ENCODE data around the gene UBE2V1. TPM values are rescaled to one million over a fixed set of nuclear protein-coding genes. Genes with fewer than 3 reads are reported as not detected.

UBE2V1 gene
- total RNA-seq, 2 donors from 2014 or later, result 197 to 205 TPM

DNA sequence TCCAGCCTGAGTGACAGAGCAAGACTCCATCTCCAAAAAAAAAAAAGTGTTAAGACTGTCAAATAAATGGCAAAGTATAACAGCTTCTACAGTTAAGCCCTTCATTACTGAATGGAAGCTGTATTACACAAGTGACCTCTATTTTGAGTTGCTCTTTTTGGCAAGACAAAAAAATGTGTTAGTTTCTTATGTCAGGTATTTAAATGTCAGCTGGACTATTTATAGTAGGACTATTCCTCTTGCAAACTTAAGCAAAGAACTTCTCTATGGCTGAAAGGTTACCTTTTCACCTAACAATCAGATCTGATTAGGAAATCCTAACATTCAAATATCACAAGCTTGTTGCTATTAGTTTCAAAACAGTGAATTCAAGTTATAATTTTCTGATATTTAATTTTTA lies 12.4 kb downstream of the UBE2V1 start:
- Mint-ChIP-seq H3K27me3 (no peaks in the 10 kb centered on the region), H3K9me3 (no peaks in the 10 kb centered on the region), H3K4me1 (peaks cover 32% of the 10 kb centered on the region), H3K27ac (no peak overlapping the region), H3K36me3 (ENCODE audit: low read depth) (peaks cover 61% of the 10 kb centered on the region), H3K4me3 (no peak overlapping the region)
- ATAC-seq (replicated peaks), result no peak

DNA sequence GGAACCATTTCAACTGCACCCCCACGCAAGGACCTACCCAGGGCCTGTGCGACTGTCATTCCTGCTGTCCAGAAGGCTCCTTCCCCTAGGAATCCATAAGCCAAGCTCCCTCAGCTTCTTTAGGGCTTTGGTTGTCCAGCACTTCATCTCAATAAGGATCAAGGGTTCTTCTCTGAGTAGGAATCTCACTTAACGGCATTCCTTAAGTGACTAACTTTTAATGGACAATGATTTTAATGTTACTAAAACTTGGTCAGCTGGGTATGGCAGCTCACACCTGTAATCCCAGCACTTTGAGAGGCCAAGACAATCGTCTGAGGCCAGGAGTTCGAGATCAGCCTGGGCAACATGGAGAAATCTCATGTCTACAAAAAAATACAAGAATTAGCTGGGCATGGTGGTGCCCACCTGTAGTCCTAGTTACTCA lies 13.4 kb downstream of the UBE2V1 start:
- H3K4me1 Mint-ChIP-seq, result peaks cover 32% of the 10 kb centered on the region
- no peak overlapping the region for H3K27ac Mint-ChIP-seq
- H3K9me3 Mint-ChIP-seq, result no peaks in the 10 kb centered on the region
- peaks cover 71% of the 10 kb centered on the region for H3K36me3 Mint-ChIP-seq (ENCODE audit: low read depth)
- H3K4me3 Mint-ChIP-seq, result no peak overlapping the region
- ATAC-seq (replicated peaks), result no peak
- no peaks in the 10 kb centered on the region for H3K27me3 Mint-ChIP-seq

DNA sequence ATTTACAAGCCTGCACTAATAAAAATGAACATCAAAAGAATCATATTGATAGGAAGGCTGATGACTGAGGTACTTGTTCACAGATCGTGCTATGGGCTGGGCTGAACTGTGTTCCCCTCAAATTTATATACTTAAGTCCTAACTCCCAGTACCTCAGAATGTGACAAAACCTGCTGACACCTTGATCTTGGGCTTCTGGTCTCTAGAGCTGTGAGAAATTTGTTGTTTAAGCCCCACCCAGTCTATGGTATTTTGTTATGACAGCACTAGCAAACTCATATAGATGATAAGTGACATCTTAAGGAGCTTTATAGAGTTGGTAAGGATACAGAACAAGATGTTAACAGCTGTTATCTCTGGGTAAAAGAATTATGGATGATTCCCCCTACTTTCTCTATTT lies 13.8 kb downstream of the UBE2V1 start:
- H3K9me3 Mint-ChIP-seq, result no peaks in the 10 kb centered on the region
- no peak overlapping the region for H3K4me3 Mint-ChIP-seq
- no peaks in the 10 kb centered on the region for H3K27me3 Mint-ChIP-seq

DNA sequence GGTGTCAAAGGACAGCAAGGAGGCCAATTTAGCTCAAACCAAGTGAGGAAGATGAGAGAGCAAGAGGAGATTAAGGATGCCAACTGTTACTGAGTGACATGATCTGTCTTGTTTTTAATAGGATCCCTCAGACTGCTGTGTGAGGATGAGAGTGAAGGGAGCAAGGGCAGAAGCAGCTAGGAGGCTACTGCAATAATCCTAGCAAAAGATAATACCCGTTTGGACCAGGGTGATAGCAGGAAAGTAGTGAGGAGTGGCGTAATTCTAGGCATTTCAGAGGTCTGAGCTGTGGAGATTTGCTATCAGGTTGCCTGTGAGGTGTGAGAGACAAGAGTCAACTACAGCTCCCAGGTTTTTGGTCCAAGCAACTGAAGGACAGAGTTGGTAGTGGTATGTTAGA lies 14.7 kb downstream of the UBE2V1 start:
- Mint-ChIP-seq H3K4me1 (peaks cover 26% of the 10 kb centered on the region), H3K4me3 (no peak overlapping the region), H3K27me3 (no peaks in the 10 kb centered on the region), H3K9me3 (no peaks in the 10 kb centered on the region), H3K36me3 (ENCODE audit: low read depth) (peaks cover 73% of the 10 kb centered on the region), H3K27ac (peak overlapping the region; percentile 7)
- ATAC-seq (replicated peaks), result no peak

More for the DNA sequence above, 13.8 kb downstream of the UBE2V1 start:
- peaks cover 75% of the 10 kb centered on the region for H3K36me3 Mint-ChIP-seq (ENCODE audit: low read depth)
- H3K27ac Mint-ChIP-seq, result no peak overlapping the region
- ATAC-seq (replicated peaks), result no peak
- peaks cover 32% of the 10 kb centered on the region for H3K4me1 Mint-ChIP-seq

DNA sequence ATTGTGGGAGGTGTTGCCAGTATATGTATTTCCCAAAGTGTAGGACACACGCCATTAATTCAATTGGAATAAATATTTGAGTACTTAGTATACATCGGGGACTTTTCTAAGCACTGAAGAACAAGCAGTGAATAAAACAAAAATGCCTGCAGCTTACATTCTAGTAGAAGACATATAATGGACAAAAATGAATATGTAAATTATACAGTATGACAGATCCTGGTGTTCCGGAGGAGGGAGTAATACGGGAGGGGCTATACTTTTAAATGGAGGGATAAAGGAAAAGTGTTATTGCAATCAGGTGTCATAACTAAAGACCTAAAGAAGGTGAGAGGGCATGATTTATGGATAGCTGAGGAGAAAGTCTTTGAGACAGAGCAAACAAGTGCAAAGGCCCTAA lies 15.1 kb downstream of the UBE2V1 start:
- H3K27me3 Mint-ChIP-seq, result no peaks in the 10 kb centered on the region
- no peaks in the 10 kb centered on the region for H3K9me3 Mint-ChIP-seq
- peaks cover 26% of the 10 kb centered on the region for H3K4me1 Mint-ChIP-seq
- peaks cover 73% of the 10 kb centered on the region for H3K36me3 Mint-ChIP-seq (ENCODE audit: low read depth)
- peak overlapping the region; percentile 7 for H3K27ac Mint-ChIP-seq
- ATAC-seq (replicated peaks), result no peak
- no peak overlapping the region for H3K4me3 Mint-ChIP-seq

DNA sequence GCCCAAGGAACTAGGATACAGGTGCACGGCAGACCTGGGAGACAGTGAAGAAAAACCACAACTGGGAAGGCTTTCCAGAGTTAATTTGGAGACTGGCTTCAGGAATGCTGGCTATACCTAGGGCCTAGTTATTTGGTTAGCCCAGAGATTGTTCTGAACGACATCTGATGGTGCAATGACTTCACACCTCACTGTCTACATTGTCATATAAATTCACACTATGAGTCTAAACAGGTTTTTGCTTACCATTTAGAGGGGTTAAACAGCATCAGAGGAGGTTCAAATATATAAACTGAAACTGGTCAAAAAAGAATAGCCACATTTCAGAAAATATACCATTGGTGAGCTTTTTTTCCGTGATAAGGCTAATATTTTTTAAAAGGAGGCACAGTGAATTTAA lies 16.7 kb downstream of the UBE2V1 start:
- peaks cover 15% of the 10 kb centered on the region for H3K4me1 Mint-ChIP-seq
- H3K27ac Mint-ChIP-seq, result no peak overlapping the region
- peaks cover 75% of the 10 kb centered on the region for H3K36me3 Mint-ChIP-seq (ENCODE audit: low read depth)
- no peak for ATAC-seq (replicated peaks)
- H3K9me3 Mint-ChIP-seq, result no peaks in the 10 kb centered on the region
- no peaks in the 10 kb centered on the region for H3K27me3 Mint-ChIP-seq
- no peak overlapping the region for H3K4me3 Mint-ChIP-seq

DNA sequence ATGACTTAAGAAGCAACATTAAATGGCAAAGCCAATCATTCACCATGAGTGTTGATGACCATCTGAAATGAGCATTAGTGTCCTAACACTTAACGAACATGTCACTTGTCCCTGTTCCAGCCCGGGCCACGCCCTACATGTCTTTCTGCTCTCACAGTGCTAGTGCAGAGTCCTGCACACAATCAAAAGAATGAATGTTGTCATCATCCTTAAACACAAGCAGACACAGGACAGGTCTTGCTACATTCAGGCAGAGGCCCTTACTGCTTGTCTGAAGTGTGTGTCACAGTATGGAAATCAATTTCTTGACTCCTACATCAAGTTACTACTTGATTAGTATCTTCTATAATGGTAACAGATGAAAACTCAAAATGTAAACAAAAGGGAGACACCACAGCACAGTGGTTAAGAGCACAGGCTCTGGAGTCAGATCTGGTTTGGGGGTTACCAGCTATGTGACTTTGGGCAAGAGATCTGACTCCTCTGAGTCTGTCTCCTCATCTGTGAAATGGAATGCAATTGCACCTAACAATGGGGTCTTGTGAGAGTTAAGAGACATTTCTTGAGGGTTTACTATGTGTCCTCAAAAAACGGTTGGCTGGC lies 17.4 kb downstream of the UBE2V1 start:
- H3K27me3 Mint-ChIP-seq, result no peaks in the 10 kb centered on the region
- H3K36me3 Mint-ChIP-seq (ENCODE audit: low read depth), result peaks cover 77% of the 10 kb centered on the region
- peak; percentile 14 for ATAC-seq (replicated peaks)
- H3K4me1 Mint-ChIP-seq, result peaks cover 16% of the 10 kb centered on the region
- no peak overlapping the region for H3K27ac Mint-ChIP-seq
- no peak overlapping the region for H3K4me3 Mint-ChIP-seq
- no peaks in the 10 kb centered on the region for H3K9me3 Mint-ChIP-seq

DNA sequence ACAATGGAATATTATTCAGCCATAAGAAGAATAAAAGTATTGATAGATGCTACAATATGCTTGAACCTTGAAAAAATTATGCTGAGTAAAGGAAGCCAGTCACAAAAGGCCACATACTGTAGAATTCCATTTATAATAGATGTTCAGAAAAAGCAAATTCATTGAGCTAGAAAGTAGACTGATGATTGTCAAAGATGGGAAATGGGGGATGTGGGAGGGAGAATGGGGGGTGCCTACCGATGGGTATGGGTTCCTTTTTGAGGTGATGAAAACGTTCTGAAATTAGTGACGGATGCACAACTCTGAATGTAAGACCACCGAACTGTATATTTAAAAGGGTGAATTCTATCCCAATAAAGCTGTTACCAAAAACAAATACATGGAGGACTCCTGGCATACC lies 18.4 kb downstream of the UBE2V1 start:
- Mint-ChIP-seq H3K4me1 (peaks cover 22% of the 10 kb centered on the region), H3K27ac (no peak overlapping the region), H3K27me3 (no peaks in the 10 kb centered on the region), H3K36me3 (ENCODE audit: low read depth) (peaks cover 85% of the 10 kb centered on the region), H3K4me3 (no peak overlapping the region), H3K9me3 (no peaks in the 10 kb centered on the region)
- ATAC-seq (replicated peaks), result no peak

DNA sequence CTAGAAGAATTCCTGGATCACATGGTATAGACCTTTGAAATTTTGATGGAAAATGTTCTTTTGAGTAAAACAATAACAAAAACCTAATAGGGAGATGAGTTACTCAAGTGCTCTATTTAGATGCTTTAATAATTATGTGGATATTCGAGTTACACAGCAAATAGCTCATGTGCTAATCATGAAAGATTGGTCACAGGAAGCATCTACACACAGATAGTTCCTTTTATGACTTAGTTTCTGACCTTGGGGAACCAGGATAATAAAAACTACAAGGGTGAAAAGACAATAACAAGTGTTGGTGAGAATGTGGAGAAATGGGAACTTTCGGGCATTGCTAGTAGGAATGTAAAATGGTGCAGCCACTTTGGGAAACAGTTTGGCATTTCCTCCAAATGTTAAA lies 19.7 kb downstream of the UBE2V1 start:
- Mint-ChIP-seq H3K27me3 (no peaks in the 10 kb centered on the region), H3K27ac (peak overlapping the region; percentile 39), H3K4me3 (no peak overlapping the region), H3K36me3 (ENCODE audit: low read depth) (peaks cover 95% of the 10 kb centered on the region), H3K9me3 (no peaks in the 10 kb centered on the region), H3K4me1 (peaks cover 14% of the 10 kb centered on the region)
- ATAC-seq (replicated peaks), result no peak

DNA sequence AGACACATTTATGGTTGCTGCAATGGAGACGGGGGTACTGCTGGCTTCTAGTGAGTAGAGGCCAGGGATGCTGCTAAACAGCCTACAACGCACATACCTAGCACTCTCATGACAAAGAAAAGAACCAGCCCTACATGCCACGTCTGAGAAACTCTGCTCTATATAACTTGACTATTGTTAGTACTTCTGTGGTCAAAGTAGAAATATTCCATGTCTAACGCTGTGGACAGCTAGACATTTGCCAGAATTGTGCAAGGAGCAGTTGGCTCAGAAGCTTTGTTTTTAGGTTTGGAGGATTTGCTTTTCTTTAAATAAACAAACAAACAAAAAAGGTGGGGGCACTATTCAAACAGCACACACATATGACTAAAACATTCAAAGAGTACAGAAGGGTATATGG lies 20.5 kb downstream of the UBE2V1 start:
- no peak for ATAC-seq (replicated peaks)
- Mint-ChIP-seq H3K9me3 (no peaks in the 10 kb centered on the region), H3K36me3 (ENCODE audit: low read depth) (peaks cover 95% of the 10 kb centered on the region), H3K27ac (peak overlapping the region; percentile 39), H3K27me3 (no peaks in the 10 kb centered on the region), H3K4me1 (peaks cover 11% of the 10 kb centered on the region), H3K4me3 (no peak overlapping the region)

DNA sequence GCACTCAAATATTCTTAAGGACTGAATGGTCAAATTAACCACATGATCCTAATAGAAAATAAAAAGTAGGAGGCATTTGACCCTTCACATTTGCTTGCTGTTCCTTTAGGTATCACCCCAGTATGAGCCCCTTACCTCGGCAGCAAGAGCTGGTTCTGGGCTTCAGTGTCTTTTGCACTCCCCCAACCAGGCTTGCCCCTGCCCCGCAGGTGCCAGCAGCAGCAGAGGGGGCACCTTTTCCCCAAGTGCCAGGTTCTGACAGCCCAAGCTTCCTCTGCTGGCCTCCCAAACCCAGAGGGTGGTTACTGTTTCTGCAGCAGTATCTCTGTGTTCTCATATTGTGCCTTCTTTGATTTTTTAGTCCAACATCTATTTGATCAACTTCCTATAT lies 23.2 kb downstream of the UBE2V1 start:
- Mint-ChIP-seq H3K27me3 (no peaks in the 10 kb centered on the region), H3K36me3 (ENCODE audit: low read depth) (peaks cover 80% of the 10 kb centered on the region), H3K4me1 (peaks cover 27% of the 10 kb centered on the region), H3K27ac (peak overlapping the region; percentile 65), H3K4me3 (no peak overlapping the region), H3K9me3 (no peaks in the 10 kb centered on the region)
- no peak for ATAC-seq (replicated peaks)

DNA sequence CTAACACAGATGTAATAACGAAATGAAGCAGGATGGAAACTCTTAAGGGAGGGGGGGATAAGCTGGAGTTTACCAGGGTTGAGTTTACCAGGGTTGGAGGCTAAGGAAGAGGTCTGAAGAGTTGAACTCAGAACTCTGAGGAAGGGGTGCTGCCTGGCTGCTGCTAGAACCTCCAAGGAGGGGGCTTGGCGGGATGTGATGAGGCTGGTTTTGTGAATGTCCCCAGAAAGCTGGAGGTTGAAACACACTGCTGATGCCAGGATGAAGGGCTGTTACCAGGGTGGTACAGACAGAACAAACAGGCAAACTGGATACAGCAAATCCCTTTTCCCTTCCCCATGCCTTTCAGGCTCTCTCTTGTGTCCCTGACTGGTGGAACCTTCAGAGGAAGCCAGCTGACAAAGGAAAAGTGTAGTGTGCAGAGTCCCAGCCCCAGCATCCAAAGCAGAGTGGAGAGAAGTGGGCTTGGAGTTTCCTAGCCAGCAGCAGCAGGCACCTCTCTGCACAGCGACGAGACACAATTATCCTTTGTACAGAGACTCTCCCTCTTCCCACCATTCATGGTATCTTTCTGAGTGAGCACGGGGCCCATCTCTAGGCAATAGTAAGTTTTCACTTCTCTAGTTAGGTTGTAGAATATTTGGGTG lies 23.7 kb downstream of the UBE2V1 start:
- peak overlapping the region; percentile 65 for H3K27ac Mint-ChIP-seq
- H3K9me3 Mint-ChIP-seq, result no peaks in the 10 kb centered on the region
- peaks cover 78% of the 10 kb centered on the region for H3K36me3 Mint-ChIP-seq (ENCODE audit: low read depth)
- H3K4me1 Mint-ChIP-seq, result peaks cover 27% of the 10 kb centered on the region
- H3K4me3 Mint-ChIP-seq, result no peak overlapping the region
- no peaks in the 10 kb centered on the region for H3K27me3 Mint-ChIP-seq
- ATAC-seq (replicated peaks), result no peak

DNA sequence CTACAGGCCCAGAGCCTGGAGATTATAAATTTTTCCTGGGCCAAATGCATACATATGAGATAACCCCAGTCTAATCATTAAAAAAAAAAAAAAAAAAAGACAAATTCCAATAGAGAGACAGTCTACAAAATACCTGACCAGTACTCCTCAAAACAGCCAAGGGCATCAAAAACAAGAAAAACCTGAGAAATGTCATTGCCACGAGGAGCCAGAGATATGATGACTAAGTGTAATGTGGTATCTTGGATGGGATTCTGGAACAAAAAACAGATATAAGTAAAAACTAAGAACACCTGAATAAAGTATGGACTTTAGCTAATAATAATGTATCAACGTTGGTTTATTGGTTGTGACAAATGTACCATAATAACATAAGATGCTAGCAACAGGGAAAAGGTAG lies 24.9 kb downstream of the UBE2V1 start:
- H3K4me1 Mint-ChIP-seq, result peaks cover 26% of the 10 kb centered on the region
- H3K36me3 Mint-ChIP-seq (ENCODE audit: low read depth), result peaks cover 78% of the 10 kb centered on the region
- no peak overlapping the region for H3K27ac Mint-ChIP-seq
- H3K27me3 Mint-ChIP-seq, result no peaks in the 10 kb centered on the region
- ATAC-seq (replicated peaks), result no peak
- H3K4me3 Mint-ChIP-seq, result no peak overlapping the region
- no peaks in the 10 kb centered on the region for H3K9me3 Mint-ChIP-seq

DNA sequence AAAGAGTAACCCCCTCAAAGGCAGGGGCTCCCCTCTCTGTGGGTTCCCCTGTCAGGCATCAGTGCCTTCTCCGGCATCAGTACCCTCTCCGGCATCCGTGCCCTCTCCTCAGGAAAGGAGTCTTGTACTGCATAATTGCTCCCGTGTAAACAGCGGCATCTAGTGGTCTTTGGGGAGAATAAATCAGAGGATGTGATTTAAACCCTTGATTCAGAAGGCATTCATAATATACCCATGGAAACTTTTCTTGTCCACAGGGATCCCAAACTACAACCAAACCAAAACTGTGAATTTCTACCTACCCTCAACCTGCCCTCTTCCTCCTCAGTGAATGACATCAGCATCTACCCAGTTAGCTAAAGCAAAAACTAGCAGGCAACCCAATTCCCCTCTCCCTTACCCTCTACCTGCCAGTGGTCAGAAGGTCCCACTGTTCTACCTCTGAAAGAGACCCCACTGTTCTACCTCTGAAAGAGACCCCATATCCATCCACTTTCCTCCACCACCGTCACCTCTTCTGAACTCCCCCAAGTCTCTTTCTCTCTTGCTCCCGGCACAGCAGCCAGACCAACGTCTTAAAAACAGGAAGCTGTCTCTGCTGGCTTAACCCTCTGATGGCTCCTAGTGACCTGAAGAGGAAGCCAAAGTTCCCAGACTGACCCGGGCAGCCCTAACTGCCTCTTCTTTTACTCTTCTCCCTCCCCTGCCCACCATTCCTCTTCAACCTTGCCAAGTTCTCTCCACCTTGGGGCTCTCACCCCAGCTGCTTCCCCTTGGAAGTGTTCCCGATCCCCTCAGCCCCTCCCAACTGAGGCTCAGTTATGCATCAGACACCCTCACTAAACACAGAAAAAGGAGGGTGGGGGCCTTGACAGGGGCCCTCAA lies 27.2 kb downstream of the UBE2V1 start:
- Mint-ChIP-seq H3K9me3 (no peaks in the 10 kb centered on the region), H3K4me3 (peak overlapping the region; percentile 45), H3K27me3 (no peaks in the 10 kb centered on the region), H3K27ac (peak overlapping the region; percentile 92), H3K36me3 (ENCODE audit: low read depth) (peaks cover 76% of the 10 kb centered on the region), H3K4me1 (peaks cover 24% of the 10 kb centered on the region)
- ATAC-seq (replicated peaks), result peak; percentile 76

DNA sequence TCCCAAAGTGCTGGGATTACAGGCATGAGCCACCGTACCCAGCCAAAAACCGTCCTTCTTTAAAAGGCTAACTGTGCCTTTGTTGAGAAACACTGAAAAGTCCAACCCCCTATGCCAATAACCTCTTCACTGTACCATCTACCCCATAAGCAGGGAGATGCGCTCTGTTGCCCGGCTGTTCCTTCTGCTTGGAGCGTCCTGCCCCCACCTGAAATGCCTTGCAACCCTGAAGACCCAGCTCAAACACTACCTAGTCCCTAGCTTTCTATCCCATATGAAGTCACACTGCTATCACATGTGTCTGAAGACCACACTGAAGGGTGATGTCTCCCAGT lies 27.8 kb downstream of the UBE2V1 start:
- peak overlapping the region; percentile 92 for H3K27ac Mint-ChIP-seq
- peaks cover 70% of the 10 kb centered on the region for H3K36me3 Mint-ChIP-seq (ENCODE audit: low read depth)
- ATAC-seq (replicated peaks), result no peak
- no peaks in the 10 kb centered on the region for H3K9me3 Mint-ChIP-seq
- H3K4me3 Mint-ChIP-seq, result peak overlapping the region; percentile 45
- H3K27me3 Mint-ChIP-seq, result no peaks in the 10 kb centered on the region
- H3K4me1 Mint-ChIP-seq, result peaks cover 18% of the 10 kb centered on the region

Measured in activated T-helper 17 cell treated with anti-CD3 and anti-CD28 coated beads, Interleukin-2, amount 50 U/mL, for 72 hours (primary cell).